K562 (cell line): Measurements from ENCODE around the gene RUSC1. TPM values are rescaled to one million over a fixed set of nuclear protein-coding genes. Genes with fewer than 3 reads are reported as not detected.

Source experiments
- NONO ChIP-seq, 2 experiments: fragments of 200-400 bp in 1 of 2; fragments of 450-650 bp in 1 of 2; formaldehyde crosslinking in 1 of 2; IDR thresholded peaks; 2 replicates each; pipeline ENCODE4 v1.6.1; 2017; ENCODE audit warnings: low read depth in 2 of 2, mild to moderate bottlenecking in 2 of 2, moderate library complexity in 2 of 2, low read length in 1 of 2
- PCBP1 ChIP-seq: fragments of 200-400 bp; formaldehyde crosslinking; IDR thresholded peaks from 2 replicates; pipeline ENCODE4 v1.6.1; 2018; ENCODE audit warnings: mild to moderate bottlenecking, low read depth, low read length; ENCODE audit not compliant: poor library complexity, severe bottlenecking
- RB1 ChIP-seq: fragments of 450-650 bp; IDR thresholded peaks from 2 replicates; pipeline ENCODE4 v1.6.1; 2017; ENCODE audit warnings: low read depth, mild to moderate bottlenecking
- RBM15 ChIP-seq: fragments of 200-400 bp; formaldehyde crosslinking; IDR thresholded peaks from 2 replicates; pipeline ENCODE4 v1.6.1; 2018; ENCODE audit warnings: mild to moderate bottlenecking, low read length, moderate library complexity; ENCODE audit not compliant: insufficient read depth
- RFX7 ChIP-seq: fragments of 250-450 bp; sonication (Bioruptor Pico); IDR thresholded peaks from 2 replicates; pipeline ENCODE4 v1.5.1; 2021; ENCODE audit warnings: mild to moderate bottlenecking
- RUNX1 ChIP-seq: sonication (generic); IDR thresholded peaks from 2 replicates; pipeline ENCODE4 v1.6.1; 2016; ENCODE audit warnings: antibody characterized with exemption, low read depth
- SREBF1 ChIP-seq: fragments of 150-350 bp; IDR thresholded peaks from 2 replicates; pipeline ENCODE4 v1.6.1; 2014; ENCODE audit warnings: antibody characterized with exemption, low read depth, low read length, borderline replicate concordance
- TAF1 ChIP-seq: IDR thresholded peaks from 2 replicates; pipeline ENCODE4 v1.6.1; 2011; ENCODE audit warnings: mild to moderate bottlenecking, low read length, moderate library complexity; ENCODE audit not compliant: insufficient read depth, control insufficient read depth, severe bottlenecking; ENCODE audit errors: extremely low read depth
- ZFX ChIP-seq: sonication (generic); formaldehyde crosslinking; IDR thresholded peaks from 2 replicates; pipeline ENCODE4 v1.8.0; 2022; ENCODE audit warnings: mild to moderate bottlenecking, missing genetic modification reagents, moderate library complexity
- ZNF75A ChIP-seq: fragments of 450-650 bp; formaldehyde crosslinking; IDR thresholded peaks from 2 replicates; pipeline ENCODE4 v1.4.0; 2020; ENCODE audit warnings: mild to moderate bottlenecking
- ZNF76 ChIP-seq: fragments of 250-450 bp; sonication (Bioruptor Pico); IDR thresholded peaks from 2 replicates; pipeline ENCODE4 v1.4.0; 2020; ENCODE audit warnings: mild to moderate bottlenecking, moderate library complexity, borderline replicate concordance
- ZNF778 ChIP-seq: fragments of 450-650 bp; formaldehyde crosslinking; IDR thresholded peaks from 2 replicates; pipeline ENCODE4 v1.4.0; 2020; ENCODE audit warnings: mild to moderate bottlenecking, moderate library complexity
- polyA plus RNA-seq, 8 experiments: library from polyadenylated mRNA; depleted of rRNA in 4 of 8; stranded (reverse) in 5 of 8; unstranded in 3 of 8; fragments of >200 nt; fragmentation: Nextera tagmentation in 2 of 8; fragmentation: Illumina TruSeq in 1 of 8; extraction: Ambion mirVana in 2 of 8; extraction: Trizol in 1 of 8; gene quantifications; 2 replicates each; pipeline versions ENCODE4 v1.2.1 to v1.2.3, GENCODE V29; 2011 to 2014; ENCODE audit warnings: inconsistent platforms in 1 of 8, missing spikeins in 1 of 8
- total RNA-seq, 7 experiments: library from RNA; depleted of rRNA in 6 of 7; stranded (reverse); fragments of >200 nt in 6 of 7; fragmentation: Illumina TruSeq in 2 of 7; extraction: Trizol in 2 of 7; gene quantifications; 2 replicates each; pipeline versions ENCODE4 v1.2.1 to v1.2.3, GENCODE V29; 2011 to 2021; ENCODE audit warnings: low replicate concordance in 1 of 7
- TF ChIP-seq, protein P1 (sequence below): sonication (generic); formaldehyde crosslinking; IDR thresholded peaks from 2 replicates; pipeline ENCODE4 v1.8.0; 2022; ENCODE audit warnings: mild to moderate bottlenecking, missing genetic modification reagents
- TF ChIP-seq, protein P2 (sequence below): sonication (generic); formaldehyde crosslinking; IDR thresholded peaks from 2 replicates; pipeline ENCODE4 v1.8.0; 2023; ENCODE audit warnings: mild to moderate bottlenecking, missing genetic modification reagents
- TF ChIP-seq, protein P3 (sequence below): fragments of 250-450 bp; sonication (Bioruptor Pico); IDR thresholded peaks from 2 replicates; pipeline ENCODE4 v1.5.0; 2021
- TF ChIP-seq, protein P4 (sequence below): fragments of 450-650 bp; formaldehyde crosslinking; IDR thresholded peaks from 2 replicates; pipeline ENCODE4 v1.4.0; 2022; ENCODE audit warnings: missing genetic modification characterization
- TF ChIP-seq, protein P5 (sequence below): fragments of 450-650 bp; formaldehyde crosslinking; IDR thresholded peaks from 2 replicates; pipeline ENCODE4 v1.4.0; 2020; ENCODE audit warnings: mild to moderate bottlenecking, moderate library complexity
- TF ChIP-seq, protein P6 (sequence below): fragments of 450-650 bp; IDR thresholded peaks from 2 replicates; pipeline ENCODE4 v1.6.1; 2016; ENCODE audit warnings: antibody characterized with exemption
- TF ChIP-seq, protein P7 (sequence below): fragments of 250-450 bp; sonication (Bioruptor Pico); IDR thresholded peaks from 2 replicates; pipeline ENCODE4 v1.8.0; 2022; ENCODE audit warnings: moderate library complexity, mild to moderate bottlenecking, inconsistent platforms

RUSC1 gene
- total and polyA plus RNA-seq, 9 of the 15 experiments (the other 6 are each of a cell fraction or from before 2014, with no cell fraction given): 5.7 to 68.3 (median 33.6) TPM

DNA sequence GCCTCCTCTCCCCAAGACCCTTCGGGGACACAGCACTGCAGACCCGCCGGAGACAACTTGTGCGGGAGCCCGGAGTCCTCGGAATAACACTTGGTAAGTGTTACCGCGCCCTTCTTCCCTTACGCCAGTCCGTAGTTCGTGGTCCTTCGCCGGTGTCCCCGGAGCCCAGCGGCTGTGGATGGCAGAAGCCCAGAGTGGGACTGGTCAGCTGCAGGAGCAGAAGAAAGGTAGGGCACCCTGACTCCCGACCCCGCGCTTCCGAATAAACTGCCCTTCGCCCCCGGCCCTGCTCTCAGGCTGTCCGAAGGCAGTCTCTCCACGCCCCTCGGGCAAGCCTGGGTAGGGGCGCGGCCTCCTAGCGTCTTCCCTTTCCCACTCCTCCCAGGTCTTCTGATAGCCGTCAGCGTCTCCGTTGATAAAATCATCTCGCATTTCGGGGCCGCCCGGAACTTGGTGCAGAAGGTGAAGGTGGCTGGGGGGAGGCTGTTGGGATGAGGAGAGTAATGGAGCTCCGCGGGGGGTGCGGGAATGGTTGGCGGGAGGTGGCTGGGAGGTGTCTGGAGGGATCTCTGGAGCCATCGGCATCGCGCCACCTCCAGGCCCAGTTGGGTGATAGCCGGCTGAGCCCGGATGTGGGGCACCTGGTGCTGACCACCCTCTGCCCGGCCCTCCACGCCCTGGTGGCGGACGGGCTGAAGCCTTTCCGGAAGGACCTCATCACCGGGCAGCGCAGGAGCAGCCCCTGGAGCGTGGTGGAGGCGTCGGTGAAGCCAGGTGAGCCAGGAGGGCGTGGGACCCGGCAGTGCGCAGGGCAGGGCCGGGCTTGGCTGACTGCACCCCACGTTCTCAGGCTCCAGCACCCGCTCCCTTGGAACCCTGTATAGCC is 4.3 kb downstream of the RUSC1 start (continued):
- TF ChIP-seq, protein P1, sequence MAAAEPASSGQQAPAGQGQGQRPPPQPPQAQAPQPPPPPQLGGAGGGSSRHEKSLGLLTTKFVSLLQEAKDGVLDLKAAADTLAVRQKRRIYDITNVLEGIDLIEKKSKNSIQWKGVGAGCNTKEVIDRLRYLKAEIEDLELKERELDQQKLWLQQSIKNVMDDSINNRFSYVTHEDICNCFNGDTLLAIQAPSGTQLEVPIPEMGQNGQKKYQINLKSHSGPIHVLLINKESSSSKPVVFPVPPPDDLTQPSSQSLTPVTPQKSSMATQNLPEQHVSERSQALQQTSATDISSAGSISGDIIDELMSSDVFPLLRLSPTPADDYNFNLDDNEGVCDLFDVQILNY: no peak
- TF ChIP-seq RB1: peak; percentile 77
- TF ChIP-seq, protein P2, sequence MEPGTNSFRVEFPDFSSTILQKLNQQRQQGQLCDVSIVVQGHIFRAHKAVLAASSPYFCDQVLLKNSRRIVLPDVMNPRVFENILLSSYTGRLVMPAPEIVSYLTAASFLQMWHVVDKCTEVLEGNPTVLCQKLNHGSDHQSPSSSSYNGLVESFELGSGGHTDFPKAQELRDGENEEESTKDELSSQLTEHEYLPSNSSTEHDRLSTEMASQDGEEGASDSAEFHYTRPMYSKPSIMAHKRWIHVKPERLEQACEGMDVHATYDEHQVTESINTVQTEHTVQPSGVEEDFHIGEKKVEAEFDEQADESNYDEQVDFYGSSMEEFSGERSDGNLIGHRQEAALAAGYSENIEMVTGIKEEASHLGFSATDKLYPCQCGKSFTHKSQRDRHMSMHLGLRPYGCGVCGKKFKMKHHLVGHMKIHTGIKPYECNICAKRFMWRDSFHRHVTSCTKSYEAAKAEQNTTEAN (CRISPR knock-in tag): no peak
- TF ChIP-seq SREBF1: 0 out of 2 replicates have a peak, but pooled peaks have one; percentile 6
- TF ChIP-seq TAF1: no peak
- TF ChIP-seq PCBP1: peak; percentile 15
- TF ChIP-seq, protein P3, sequence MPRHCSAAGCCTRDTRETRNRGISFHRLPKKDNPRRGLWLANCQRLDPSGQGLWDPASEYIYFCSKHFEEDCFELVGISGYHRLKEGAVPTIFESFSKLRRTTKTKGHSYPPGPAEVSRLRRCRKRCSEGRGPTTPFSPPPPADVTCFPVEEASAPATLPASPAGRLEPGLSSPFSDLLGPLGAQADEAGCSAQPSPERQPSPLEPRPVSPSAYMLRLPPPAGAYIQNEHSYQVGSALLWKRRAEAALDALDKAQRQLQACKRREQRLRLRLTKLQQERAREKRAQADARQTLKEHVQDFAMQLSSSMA (CRISPR knock-in tag): no peak
- no peak for TF ChIP-seq ZNF76
- TF ChIP-seq, protein P4, sequence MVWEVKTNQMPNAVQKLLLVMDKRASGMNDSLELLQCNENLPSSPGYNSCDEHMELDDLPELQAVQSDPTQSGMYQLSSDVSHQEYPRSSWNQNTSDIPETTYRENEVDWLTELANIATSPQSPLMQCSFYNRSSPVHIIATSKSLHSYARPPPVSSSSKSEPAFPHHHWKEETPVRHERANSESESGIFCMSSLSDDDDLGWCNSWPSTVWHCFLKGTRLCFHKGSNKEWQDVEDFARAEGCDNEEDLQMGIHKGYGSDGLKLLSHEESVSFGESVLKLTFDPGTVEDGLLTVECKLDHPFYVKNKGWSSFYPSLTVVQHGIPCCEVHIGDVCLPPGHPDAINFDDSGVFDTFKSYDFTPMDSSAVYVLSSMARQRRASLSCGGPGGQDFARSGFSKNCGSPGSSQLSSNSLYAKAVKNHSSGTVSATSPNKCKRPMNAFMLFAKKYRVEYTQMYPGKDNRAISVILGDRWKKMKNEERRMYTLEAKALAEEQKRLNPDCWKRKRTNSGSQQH: no peak
- TF ChIP-seq, protein P5, sequence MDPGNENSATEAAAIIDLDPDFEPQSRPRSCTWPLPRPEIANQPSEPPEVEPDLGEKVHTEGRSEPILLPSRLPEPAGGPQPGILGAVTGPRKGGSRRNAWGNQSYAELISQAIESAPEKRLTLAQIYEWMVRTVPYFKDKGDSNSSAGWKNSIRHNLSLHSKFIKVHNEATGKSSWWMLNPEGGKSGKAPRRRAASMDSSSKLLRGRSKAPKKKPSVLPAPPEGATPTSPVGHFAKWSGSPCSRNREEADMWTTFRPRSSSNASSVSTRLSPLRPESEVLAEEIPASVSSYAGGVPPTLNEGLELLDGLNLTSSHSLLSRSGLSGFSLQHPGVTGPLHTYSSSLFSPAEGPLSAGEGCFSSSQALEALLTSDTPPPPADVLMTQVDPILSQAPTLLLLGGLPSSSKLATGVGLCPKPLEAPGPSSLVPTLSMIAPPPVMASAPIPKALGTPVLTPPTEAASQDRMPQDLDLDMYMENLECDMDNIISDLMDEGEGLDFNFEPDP (CRISPR knock-in tag): no peak
- TF ChIP-seq, protein P6, sequence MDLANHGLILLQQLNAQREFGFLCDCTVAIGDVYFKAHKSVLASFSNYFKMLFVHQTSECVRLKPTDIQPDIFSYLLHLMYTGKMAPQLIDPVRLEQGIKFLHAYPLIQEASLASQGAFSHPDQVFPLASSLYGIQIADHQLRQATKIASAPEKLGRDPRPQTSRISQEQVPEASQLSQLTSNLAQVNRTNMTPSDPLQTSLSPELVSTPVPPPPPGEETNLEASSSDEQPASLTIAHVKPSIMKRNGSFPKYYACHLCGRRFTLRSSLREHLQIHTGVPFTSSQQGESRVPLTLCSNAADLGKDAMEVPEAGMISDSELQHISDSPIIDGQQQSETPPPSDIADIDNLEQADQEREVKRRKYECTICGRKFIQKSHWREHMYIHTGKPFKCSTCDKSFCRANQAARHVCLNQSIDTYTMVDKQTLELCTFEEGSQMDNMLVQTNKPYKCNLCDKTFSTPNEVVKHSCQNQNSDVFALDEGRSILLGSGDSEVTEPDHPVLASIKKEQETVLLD: peak; percentile 43; the same call in 1 of the 2 replicates
- peak in 1 of 2 experiments; percentile 54; a peak in 1 of 4 replicates for TF ChIP-seq NONO (IDR thresholded peaks at IDR 0.05; ENCODE audit: low read depth in 2 of 2, low read length in 1 of 2)
- TF ChIP-seq ZNF778 (CRISPR knock-in tag): no peak
- no peak for TF ChIP-seq RBM15
- TF ChIP-seq RFX7 (CRISPR knock-in tag): no peak
- TF ChIP-seq ZFX (CRISPR knock-in tag): peak; percentile 20
- TF ChIP-seq, protein P7, sequence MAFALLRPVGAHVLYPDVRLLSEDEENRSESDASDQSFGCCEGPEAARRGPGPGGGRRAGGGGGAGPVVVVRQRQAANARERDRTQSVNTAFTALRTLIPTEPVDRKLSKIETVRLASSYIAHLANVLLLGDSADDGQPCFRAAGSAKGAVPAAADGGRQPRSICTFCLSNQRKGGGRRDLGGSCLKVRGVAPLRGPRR (CRISPR knock-in tag): no peak
- no peak for TF ChIP-seq ZNF75A (CRISPR knock-in tag)
- TF ChIP-seq RUNX1: no peak
